ENCODE measurements around the gene CTBP2. TPM values are rescaled to one million over a fixed set of nuclear protein-coding genes. Genes with fewer than 3 reads are reported as not detected.
A peak's percentile ranks its signal among the peaks of the same experiment; 100 is the strongest.

CTBP2 gene
- total and polyA plus RNA-seq, 8 donors = 21.4 to 60.8 (median 31.1) TPM

- Histone ChIP-seq H3K27ac (peak overlapping the region; percentile 95 to 98 (median 95)), H3K4me3 (peak overlapping the region; percentile 49 to 90 (median 74)), H3K27me3 (no peaks in the 10 kb centered on the region), H3K9me3 (no peaks in the 10 kb centered on the region), H3K4me1 (peaks cover 32 to 38% (median 36%) of the 10 kb centered on the region in 3 donors), H3K36me3 (no peaks in the 10 kb centered on the region)
- no peak for TF ChIP-seq CTCF (IDR thresholded peaks at IDR 0.05)
- no peak for FAIRE-seq
- no peak for DNase-seq
- intact Hi-C loops (cut with DNase I) = no loop called here
- ATAC-seq = no peak
- 4% methylated on average over 7 of the region's 7 CpGs for WGBS, 2 donors
Measured at GRCh38 chr10:125158275-125158600, 2.1 kb downstream of the CTBP2 start.

GRCh38 chr10:125157505-125157904, 2.9 kb downstream of the CTBP2 start:
- H3K27me3 ChIP-seq = no peaks in the 10 kb centered on the region
- ATAC-seq (peak in 2 of 4 donors; percentile 3 to 13), FAIRE-seq (no peak), DNase-seq (peak in 1 of 6 donors; percentile 30)
- H3K4me3 ChIP-seq = peak overlapping the region in 3 of 4 donors; percentile 68 to 90 (median 81)
- TF ChIP-seq CTCF (IDR thresholded peaks at IDR 0.05) = no peak
- H3K27ac ChIP-seq = peak overlapping the region; percentile 95 to 98 (median 95)
- WGBS, 2 donors = 6% methylated on average over 3 of the region's 3 CpGs
- H3K36me3 ChIP-seq = no peaks in the 10 kb centered on the region
- H3K4me1 ChIP-seq = peaks cover 40 to 45% (median 43%) of the 10 kb centered on the region in 3 donors
- intact Hi-C loops (cut with DNase I) = no loop called here
- no peaks in the 10 kb centered on the region for H3K9me3 ChIP-seq

- intact Hi-C loops (cut with DNase I) = no loop called here
- Histone ChIP-seq H3K9me3 (no peaks in the 10 kb centered on the region), H3K4me3 (peak overlapping the region in 3 of 4 donors; percentile 68 to 90 (median 81)), H3K4me1 (peaks cover 44 to 48% (median 44%) of the 10 kb centered on the region in 3 donors), H3K27me3 (no peaks in the 10 kb centered on the region), H3K27ac (peak overlapping the region; percentile 95 to 98 (median 95)), H3K36me3 (no peaks in the 10 kb centered on the region)
- peak in 4 of 6 donors; percentile 53 to 81 (median 76) for DNase-seq
- 8% methylated on average over 13 of the region's 13 CpGs for WGBS, 2 donors
- FAIRE-seq = no peak
- ATAC-seq = peak; percentile 36 to 56 (median 40)
- TF ChIP-seq CTCF (IDR thresholded peaks at IDR 0.05) = no peak
Measured at GRCh38 chr10:125156739-125157480, 3.5 kb downstream of the CTBP2 start.

- Histone ChIP-seq H3K9me3 (no peaks in the 10 kb centered on the region), H3K27me3 (no peaks in the 10 kb centered on the region), H3K27ac (peak overlapping the region; percentile 39 to 95 (median 70)), H3K36me3 (no peaks in the 10 kb centered on the region), H3K4me1 (peaks cover 44 to 53% (median 50%) of the 10 kb centered on the region in 3 donors), H3K4me3 (peak overlapping the region in 2 of 4 donors; percentile 4 to 8)
- WGBS, 2 donors = 17 to 19% methylated on average over 3 of the region's 3 CpGs
- intact Hi-C loops (cut with DNase I) = no loop called here
- DNase-seq (no peak), FAIRE-seq (no peak), ATAC-seq (no peak)
- no peak for TF ChIP-seq CTCF (IDR thresholded peaks at IDR 0.05)
Measured at GRCh38 chr10:125156196-125156595, 4.2 kb downstream of the CTBP2 start.

- DNase-seq (no peak), FAIRE-seq (no peak), ATAC-seq (no peak)
- Histone ChIP-seq H3K27me3 (no peaks in the 10 kb centered on the region), H3K4me1 (peaks cover 48 to 64% (median 55%) of the 10 kb centered on the region in 3 donors), H3K36me3 (no peaks in the 10 kb centered on the region), H3K9me3 (no peaks in the 10 kb centered on the region), H3K4me3 (peak overlapping the region in 2 of 4 donors; percentile 8 to 13), H3K27ac (peak overlapping the region; percentile 73 to 95 (median 82))
- WGBS, 2 donors = 6 to 7% methylated on average over 8 of the region's 8 CpGs
- no peak for TF ChIP-seq CTCF (IDR thresholded peaks at IDR 0.05)
- intact Hi-C loops (cut with DNase I) = no loop called here
Measured at GRCh38 chr10:125155101-125155500, 5.3 kb downstream of the CTBP2 start.
